Adipose tissue (tissue), 3 donors: ENCODE data around the gene GPR157. TPM values are rescaled to one million over a fixed set of nuclear protein-coding genes. Genes with fewer than 3 reads are reported as not detected.

ENCODE experiments used
- H3K27ac ChIP-seq: one replicate; pipeline ENCODE4 v1.5.1; 2013; ENCODE audit warnings: low read depth, low read length
- WGBS, 3 donors: extraction: QIAGEN DNeasy Blood & Tissue Kit; methylation state at CpG; one replicate each; pipeline ENCODE4 v1.1.7; 2013; 5-methylcytosine and 5-hydroxymethylcytosine counted together
- polyA plus RNA-seq, 3 donors: library from polyadenylated mRNA; stranded (reverse); fragments of 200-250 nt; gene quantifications; one replicate each; pipeline ENCODE4 v1.2.3, GENCODE V29; 2013
- donor health status: healthy with polysubstance abuse.
- donor health status: Bipolar disorder and iron deficiency.
- donor health status: healthy.

GPR157 gene
- polyA plus RNA-seq, 3 donors, result 1.7 to 3.7 (median 2.2) TPM

DNA sequence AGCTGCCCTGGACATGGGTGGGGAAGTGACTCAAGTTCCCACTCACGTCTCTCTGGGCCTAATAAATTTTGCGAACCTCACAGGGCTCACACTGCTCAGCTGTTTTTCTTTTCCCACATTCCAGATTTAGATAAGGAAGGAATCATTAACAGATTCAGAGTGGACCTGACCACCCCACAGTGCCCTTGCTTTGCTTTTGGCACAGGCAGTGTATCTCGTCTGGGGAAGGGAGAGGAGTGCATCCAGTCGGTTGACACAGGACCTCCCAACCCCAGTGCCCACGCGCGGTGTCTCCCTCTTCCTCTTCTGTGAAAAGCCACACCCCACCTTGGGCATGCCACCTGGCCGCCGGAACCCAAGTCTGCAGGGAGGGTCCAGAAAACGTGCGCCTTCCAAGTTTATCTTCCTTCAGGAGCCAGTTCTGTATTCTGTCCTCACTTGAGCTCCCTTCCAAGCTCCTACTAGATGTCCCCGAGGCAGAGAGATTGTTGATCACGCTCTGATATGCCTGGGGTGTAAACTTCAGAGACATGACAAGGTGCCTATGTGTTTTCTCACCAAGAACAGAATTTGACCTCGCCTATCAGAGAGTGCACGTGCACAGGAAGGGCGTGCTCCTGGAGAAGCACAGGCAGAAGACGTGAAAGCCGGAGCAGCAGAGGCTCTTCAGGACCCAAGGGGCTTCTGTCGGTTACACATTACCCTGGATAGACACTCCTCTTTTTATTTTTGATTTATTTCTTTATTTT lies 50.0 kb downstream of the GPR157 start:
- no peak overlapping the region for H3K27ac ChIP-seq
- WGBS, 3 donors, result 48 to 64% (median 56%) methylated on average over 19 of the region's 19 CpGs

DNA sequence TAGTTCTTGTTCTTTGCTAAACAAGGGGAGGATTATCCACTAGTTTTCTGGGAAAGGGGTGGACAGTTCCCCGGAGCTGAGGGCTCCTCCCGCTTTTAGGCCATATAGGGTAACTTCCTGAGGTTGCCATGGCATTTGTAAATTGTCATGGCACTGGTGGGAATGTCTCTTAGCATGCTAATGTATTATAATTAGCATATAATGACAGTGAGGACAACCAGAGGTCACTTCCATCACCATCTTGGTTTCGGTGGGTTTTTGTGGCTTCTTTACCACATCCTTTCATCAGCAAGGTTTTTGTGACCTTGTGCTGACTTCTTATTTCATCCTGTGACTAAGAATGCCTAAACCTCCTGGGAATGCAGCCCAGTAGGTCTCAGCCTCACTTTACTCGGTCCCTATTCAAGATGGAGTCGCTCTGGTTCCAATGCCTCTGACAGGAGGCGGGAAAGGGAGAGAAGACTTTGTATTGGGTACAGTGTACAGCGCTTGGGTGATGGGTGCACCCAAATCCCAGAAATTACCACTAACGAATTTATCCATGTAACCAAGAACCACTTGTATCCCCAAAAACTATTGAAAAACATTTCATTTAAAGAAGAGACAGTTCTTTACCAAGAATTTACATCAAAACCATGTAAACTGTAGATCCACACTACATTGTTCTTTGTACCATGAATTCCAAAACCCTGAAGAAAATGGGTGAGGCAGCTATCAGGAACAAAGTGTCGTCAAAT lies 50.7 kb downstream of the GPR157 start:
- no peak overlapping the region for H3K27ac ChIP-seq
- WGBS, 3 donors, result 66 to 73% (median 68%) methylated on average over 9 of the region's 9 CpGs

DNA sequence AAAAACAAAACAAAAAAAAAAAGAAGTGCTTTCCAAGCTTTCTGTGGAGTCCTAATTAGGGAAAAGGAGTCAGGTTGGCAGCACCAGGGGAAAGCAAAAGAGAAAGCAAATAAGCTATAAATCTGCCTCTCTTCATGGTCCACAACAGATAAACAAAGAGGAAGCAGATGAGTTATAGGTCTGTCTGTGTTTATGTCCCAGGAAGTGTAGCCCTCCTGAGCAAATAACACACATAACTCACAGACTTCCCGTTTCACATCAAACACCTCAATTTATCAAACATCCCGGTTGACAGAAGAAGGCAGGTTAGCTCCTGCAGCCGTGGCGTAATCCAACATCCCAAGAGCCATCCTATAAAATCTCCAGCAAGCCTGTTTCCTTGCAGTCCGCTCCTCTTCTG lies 53.9 kb downstream of the GPR157 start:
- WGBS, 3 donors, result 16 to 44% (median 28%) methylated on average over 5 of the region's 5 CpGs
- H3K27ac ChIP-seq, result no peak overlapping the region

DNA sequence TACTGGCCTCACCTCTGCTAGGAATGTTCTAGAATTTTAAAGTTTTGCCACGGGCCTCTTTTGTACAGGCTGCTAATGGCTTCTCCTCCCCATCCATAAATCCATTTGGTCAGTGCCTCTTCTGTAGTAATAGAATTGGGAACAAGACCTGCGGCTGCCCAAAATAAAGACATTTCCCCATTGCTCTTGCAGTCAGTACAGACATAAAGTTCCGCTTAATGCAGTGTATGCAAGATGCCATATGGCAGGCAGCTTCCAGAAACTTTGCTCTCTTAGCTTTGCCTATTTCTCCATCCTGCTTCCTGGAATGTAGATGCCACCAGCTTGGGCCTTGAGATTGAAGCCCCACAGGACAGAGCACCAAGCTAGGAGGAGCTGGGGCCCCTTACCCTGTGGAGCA lies 55.8 kb downstream of the GPR157 start:
- WGBS, 3 donors, result 62 to 89% (median 64%) methylated on average over 3 of the region's 3 CpGs
- H3K27ac ChIP-seq, result no peak overlapping the region

DNA sequence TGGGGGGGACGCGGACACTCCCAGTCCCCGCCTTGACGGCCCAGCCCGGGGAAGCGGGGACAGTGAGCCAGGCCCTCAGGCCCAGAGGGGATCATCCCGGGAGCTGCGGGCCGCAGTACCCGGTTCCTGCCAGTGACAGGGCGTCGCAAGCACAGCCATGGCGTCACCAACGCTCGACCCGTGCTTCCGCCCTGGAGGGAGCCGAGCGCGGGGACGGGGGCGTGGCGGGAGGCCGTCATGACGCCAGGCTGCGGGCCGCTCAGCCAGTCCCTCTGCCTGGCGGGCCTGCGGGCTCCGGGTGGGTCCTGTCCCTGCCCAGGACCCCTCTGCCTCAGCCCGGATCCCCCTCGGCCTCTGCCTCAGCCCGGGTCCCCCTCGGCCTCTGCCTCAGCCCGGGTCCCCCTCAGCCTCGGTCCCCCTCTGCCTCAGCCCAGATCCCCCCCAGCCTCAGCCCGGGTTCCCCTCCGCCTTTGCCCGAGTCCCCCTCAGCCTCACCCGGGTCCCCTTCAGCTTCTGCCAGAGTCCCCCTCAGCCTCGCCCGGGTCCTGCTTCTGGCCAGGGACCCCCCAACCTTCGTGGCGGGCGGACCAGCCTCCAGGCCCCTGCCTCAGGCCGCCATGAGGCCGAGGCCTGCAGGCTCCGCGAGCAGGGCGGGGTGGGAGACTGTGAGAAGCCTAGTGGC lies 57.2 kb downstream of the GPR157 start:
- 89 to 91% (median 90%) methylated on average over 40 to 50 of the region's 50 CpGs for WGBS, 3 donors
- H3K27ac ChIP-seq, result no peak overlapping the region

DNA sequence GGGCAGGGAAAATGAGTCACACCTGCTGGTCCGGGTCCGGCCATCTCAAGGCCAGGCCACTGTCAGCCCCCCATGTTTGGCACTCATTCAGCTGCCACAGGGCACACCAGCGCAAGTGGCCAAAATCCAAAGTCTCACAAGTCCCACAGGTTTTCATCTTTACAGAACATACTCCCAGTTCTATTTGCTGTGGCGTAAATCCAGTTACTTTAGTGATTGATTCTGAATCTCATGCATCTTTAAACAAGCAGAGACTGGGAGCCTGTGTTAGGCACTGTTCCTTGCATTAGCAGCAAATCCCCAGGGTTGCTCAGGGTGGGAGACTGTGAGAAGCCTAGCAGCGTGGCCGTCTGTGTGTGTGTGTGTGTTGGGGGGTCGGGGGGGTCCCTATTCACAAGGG lies 58.4 kb downstream of the GPR157 start:
- H3K27ac ChIP-seq, result no peak overlapping the region
- WGBS, 3 donors, result 34 to 84% (median 81%) methylated on average over 7 of the region's 7 CpGs

DNA sequence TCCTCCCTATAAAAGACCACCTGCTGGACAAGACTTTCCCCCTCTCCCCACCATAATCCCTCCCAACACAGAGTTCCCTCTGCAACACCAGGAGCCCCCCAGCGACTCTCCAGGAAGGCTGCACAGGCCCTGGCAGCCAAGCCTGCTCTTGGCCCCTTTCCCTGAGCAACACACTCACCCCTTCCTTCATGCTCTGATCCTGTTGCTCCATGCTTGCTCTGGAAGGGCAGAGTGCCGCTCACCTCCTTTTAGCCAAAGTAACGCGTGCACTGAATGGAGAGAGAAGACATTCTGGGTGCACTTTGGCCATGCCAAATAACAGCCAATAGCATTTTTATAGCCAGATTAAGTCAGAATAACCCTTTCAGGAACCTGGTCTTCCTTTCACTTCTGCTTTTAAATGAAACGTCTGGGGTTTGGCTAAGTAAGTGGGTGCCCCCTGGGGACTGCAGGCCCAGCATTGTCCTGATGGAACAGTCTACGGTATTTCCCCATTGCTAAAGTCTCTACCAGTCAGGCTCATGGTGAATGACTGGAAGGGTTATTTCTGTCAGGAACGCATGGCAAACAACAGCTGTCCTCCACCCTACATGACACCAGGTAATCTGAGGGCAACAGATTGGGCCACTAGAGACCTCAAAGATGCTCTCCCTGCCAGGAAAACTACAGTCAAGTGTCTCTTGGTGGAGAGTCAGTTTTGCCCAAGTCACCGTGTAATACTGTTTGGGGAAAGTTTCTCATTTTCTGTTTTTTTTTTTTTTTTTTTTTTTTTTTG lies 59.4 kb downstream of the GPR157 start, which contains the start of gene SLC2A5:
TSS of gene SLC2A5 (minus strand) at position 310 of the 775 bp plus-strand sequence. CDS start at position 211, 99 bp downstream.
- H3K27ac ChIP-seq, result no peak within 1 kb of the TSS
- WGBS, 3 donors, result 19 to 56% (median 22%) methylated on average over 8 of the region's 8 CpGs

DNA sequence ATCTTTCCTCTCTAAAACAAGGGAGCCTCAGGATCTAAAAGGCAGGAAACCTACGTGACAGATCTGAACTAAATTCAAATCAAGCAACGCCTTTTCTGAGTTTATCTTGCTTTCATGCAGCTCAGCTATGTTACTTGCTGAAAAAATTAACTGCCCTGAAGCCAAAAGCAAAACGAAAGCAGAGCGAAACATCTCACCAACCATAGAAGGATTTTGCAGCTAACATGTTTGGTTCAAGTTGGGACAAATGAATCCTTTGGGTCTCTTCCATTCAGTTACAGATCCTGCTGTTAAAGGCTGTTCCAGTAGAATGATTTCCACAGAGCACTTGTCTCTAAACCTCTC lies 59.9 kb downstream of the GPR157 start:
- 20 to 69% (median 24%) methylated on average over 4 of the region's 4 CpGs for WGBS, 3 donors
- no peak overlapping the region for H3K27ac ChIP-seq

DNA sequence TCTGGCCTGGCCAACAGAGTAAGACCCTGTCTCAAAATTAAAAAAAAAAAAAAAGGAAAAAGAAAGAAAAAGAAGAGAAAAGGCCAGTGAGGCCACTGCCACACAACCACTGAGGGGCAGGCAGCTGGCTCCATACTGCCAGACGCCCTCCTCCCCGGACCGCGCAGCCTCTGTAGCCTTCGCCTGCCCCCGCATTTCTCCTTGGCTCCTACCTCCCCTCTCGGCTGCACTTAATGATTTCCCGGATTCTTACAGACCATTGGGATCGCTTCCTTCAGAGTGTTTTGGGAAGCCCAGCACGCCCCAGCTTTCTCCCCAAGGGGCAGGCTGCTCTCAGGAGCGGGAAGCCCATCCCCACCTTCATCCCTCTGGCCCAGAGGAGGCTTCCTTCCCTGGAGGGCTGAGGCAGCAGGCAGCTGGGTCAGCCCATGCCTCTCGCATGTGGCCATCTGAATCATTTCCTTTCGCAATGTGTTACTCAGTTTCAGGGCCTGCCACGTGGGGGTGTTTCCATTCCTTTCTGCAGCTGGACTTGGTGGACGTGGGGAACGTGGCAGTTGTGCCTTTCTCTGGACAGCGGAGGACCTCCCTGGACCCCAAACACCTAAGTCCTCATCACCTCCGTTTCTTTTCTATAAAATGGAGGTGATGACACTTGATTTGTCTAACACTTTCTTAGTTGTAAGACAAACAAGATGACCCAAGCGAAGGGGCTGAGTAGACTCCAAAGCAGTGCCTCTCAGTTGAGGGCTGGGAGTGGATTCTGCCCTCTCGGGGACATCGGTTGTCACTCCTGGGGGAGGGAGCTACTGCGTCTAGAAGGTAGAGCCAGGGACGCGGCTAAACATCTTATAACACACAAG lies 61.7 kb downstream of the GPR157 start:
- no peak overlapping the region for H3K27ac ChIP-seq
- 48 to 79% (median 49%) methylated on average over 24 of the region's 24 CpGs for WGBS, 3 donors

DNA sequence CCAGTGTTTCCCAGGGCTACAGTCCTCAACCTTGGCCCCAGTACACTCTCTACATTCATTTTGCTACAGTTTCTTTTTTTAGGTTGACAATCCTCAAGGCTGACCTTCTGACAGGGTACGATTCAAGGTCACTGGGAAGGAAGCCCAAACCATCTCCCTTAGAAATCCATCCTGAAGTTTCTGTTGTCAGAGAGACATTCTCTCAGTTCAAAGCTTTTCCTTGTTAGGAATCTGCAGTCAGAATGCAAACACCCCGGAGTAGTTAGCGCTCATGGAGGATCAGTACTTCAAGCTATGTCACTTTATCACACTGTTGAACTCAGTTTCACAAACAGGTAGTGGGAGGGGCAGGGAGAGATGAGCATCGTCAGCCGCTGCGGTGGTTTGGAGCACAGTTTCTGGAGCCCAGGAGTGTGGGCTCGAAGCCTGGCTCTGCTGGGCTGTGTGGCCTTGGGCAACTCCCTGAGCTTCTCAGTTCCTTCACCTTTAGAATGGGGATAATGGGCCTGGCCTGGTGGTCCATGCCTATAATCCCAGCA lies 63.6 kb downstream of the GPR157 start:
- WGBS, 3 donors, result 49 to 53% (median 53%) methylated on average over 7 of the region's 7 CpGs
- H3K27ac ChIP-seq, result no peak overlapping the region

DNA sequence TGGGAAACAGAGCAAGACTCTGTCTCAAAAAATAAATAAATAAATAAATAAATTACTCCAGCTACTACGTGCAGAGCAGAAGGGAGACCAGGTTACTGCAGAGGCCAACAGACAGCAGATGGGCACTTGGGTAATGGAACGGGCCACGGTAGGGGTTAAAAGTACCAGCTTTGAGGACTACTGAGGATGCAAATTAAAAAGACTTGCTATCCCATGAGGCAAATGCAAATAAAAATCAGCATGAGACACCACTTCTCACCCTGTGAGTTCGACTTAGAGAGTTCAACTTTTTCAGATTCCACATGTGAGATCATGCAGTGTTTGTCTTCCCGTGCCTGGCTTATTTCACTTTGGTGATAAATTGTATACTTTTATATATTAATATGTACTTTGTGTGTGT lies 66.1 kb downstream of the GPR157 start:
- no peak overlapping the region for H3K27ac ChIP-seq
- 70 to 74% (median 73%) methylated on average over 5 of the region's 5 CpGs for WGBS, 3 donors

DNA sequence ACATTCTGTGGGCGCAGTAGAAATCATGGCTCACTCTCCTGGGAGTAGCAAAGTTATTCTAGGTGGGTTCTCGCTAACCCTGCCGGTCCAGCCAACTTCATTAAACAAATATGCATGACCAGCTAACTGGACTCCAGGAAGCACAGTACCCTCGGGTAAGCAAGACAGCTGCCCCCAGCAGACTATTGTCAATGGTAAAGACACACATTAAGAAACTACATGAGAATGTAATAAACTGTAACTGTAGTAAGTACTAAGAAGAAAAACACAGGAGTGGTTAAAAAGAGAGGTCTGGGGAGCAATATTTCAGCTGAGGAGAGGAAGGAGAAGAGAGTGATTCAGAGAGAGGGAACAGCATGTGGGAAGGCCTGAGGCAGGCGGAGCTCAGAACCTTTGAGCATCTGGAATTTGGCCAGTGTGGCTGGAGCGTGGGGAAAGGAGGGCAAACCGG lies 66.9 kb downstream of the GPR157 start:
- H3K27ac ChIP-seq, result no peak overlapping the region
- whole genome bisulfite sequencing, 3 donors, result 57 to 86% (median 72%) methylated on average over 7 of the region's 7 CpGs

DNA sequence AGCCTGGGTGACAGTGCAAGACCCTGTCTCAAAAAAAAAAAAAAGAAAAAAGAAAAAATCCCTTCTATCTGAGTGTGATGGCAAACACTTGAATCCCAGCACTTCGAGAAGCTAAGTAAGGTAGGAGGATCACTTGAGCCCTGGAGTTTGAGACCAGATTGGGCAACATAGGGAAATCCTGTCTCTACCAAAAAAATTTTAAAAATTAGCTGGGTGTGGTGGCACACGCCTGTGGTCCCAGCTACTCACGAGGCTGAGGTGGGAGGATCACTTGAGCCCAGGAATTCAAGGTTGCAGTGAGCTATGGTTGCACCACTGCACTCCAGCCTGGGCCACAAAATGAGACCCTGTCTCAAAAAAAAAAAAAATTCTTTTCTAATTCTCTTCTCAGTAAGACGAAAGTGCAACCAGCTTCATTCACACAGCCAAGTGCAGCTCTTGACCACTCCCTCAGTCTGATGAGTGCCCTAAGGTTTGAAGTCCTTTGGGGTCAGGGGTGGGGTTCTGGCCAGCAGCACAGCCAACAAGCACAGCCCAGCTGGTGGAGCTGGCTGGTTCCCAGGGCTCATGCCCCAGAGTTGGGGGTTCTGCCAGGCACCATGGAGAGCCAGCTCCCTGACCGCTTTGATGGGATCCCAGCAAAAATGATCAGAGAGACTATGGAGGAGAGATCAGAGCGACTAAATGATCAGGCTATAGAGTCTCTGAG lies 67.5 kb downstream of the GPR157 start:
- WGBS, 3 donors, result 54 to 75% (median 65%) methylated on average over 6 of the region's 6 CpGs
- no peak overlapping the region for H3K27ac ChIP-seq

DNA sequence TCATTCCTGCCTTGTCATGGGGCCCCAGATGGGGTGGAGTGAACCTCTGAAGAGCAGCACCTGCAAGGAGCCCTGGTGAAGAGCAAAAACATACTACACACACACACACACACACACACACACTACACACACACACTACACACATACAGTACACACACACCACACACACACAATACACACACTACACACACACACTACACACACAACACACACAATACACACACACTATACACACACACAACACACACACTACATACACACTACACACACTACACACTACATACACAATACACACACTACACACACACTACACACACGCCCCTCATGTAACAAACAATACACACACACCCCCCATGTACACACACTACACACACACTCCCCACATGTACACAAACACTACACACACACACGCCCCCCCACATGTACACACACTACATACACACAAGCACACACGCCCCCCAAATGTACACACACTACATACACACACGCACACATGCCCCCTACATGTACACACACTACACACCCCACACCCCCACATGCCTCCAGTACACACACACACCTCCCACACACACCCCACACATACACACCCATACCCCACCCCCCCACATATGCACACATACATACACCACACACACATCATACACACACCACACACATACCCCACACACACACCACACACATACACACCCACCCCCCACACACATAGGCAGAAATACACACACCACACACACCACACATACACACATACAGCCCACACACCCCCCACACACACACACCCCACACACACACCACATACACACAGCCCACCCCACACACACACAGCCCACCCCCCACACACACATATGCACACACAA lies 68.8 kb downstream of the GPR157 start:
- 75 to 92% (median 90%) methylated on average over 4 of the region's 4 CpGs for WGBS, 3 donors
- no peak overlapping the region for H3K27ac ChIP-seq

DNA sequence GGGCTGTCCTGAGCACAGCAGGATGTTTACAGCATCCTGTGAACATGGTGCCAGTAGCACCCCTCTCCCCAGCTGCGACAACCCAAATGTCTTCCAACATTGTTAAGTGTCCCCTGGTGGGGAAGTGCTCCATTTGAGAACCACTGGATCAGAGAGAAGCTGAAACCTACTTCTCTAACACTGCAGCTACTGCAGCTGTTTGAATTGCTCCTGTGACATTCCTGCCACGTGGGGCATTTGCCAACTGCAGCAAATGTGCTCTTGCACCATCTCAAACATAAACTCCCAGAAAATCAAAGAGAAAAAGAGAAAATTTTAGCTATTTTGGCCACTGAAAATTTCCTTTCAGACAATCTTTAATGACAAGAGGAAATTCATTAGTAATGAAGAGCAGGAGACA lies 70.4 kb downstream of the GPR157 start:
- 42 to 57% (median 57%) methylated on average over 2 of the region's 2 CpGs for WGBS, 3 donors
- no peak overlapping the region for H3K27ac ChIP-seq

DNA sequence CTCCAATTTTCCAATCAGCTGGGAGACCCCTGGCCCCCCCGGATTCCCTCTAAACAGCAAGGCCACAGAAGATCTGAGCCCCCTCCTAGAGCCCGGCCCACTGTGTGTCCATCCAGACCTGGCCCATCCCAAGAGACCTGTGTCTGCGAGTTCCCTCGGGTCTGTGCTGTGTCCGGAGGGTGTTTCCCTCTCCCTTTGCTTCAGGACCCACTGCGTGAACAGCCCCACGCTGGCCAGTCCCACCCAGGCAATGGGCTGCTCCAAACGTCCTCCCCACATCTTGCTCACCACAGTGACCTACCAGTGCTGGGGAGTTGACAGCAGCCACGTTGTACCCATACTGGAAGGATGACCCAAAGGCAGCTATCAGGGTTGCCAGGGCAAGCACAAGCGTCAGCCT lies 71.1 kb downstream of the GPR157 start:
- no peak overlapping the region for H3K27ac ChIP-seq
- 81 to 88% (median 87%) methylated on average over 10 of the region's 10 CpGs for WGBS, 3 donors
